Vagina (tissue), 2 donors: ENCODE results near the gene CGB2.

Source experiments
- CTCF ChIP-seq, 3 experiments: fragments of 450-650 bp in 2 of 3; fragments of 200-600 bp in 1 of 3; sonication (generic) in 1 of 3; IDR thresholded peaks; one replicate each; pipeline ENCODE4 v1.5.1; 2017 to 2019; ENCODE audit warnings: antibody characterized with exemption in 3 of 3, mild to moderate bottlenecking in 2 of 3, moderate library complexity in 2 of 3
- POLR2A ChIP-seq, 2 donors: fragments of 450-650 bp; IDR thresholded peaks; one replicate each; pipeline ENCODE4 v1.6.1; 2017; ENCODE audit warnings: antibody characterized with exemption in 2 of 2, mild to moderate bottlenecking in 2 of 2, moderate library complexity in 2 of 2
- POLR2AphosphoS5 ChIP-seq, 2 donors: sonication (generic); formaldehyde crosslinking; IDR thresholded peaks; one replicate each; pipeline ENCODE4 v1.9.0; 2017; ENCODE audit warnings: antibody characterized with exemption in 2 of 2, mild to moderate bottlenecking in 2 of 2, low read depth in 1 of 2; ENCODE audit not compliant: insufficient read depth in 1 of 2

GRCh38 chr19:48993175-48994034 lies 38.3 kb upstream of the CGB2 start, which contains the start of the genes GYS1 and RUVBL2:
- TF ChIP-seq CTCF (IDR thresholded peaks at IDR 0.05): peak; percentile 86 to 98 (median 86)
- TF ChIP-seq POLR2A (IDR thresholded peaks at IDR 0.05): peak; percentile 72 to 75
- peak; percentile 95 to 98 for TF ChIP-seq POLR2AphosphoS5 (IDR thresholded peaks at IDR 0.05; ENCODE audit: insufficient read depth in 1 of 2, low read depth in 1 of 2)
